Skin of body (tissue), 2 donors: ENCODE data around the gene COBLL1. TPM values are rescaled to one million over a fixed set of nuclear protein-coding genes. Genes with fewer than 3 reads are reported as not detected.
"Not testable (repeated sequence)": the region's sequence is repeated elsewhere in the genome, so short reads cannot be mapped to it uniquely, and the experiment has no call there.

ENCODE experiments used
- DNase-seq: peaks from one replicate; lab custom pipeline; 2025; lab: John Stamatoyannopoulos, UW
- total RNA-seq: library from RNA; depleted of rRNA; stranded (reverse); fragments of >200 nt; gene quantifications from one replicate; pipeline ENCODE4 v1.2.3, GENCODE V29; 2014

The COBLL1 gene
- total RNA-seq: 25.9 TPM

- DNase-seq: peak; percentile 67
Measured at GRCh38 chr2:164841719-164842623, at the start of gene COBLL1. Gene COBLL1 (minus strand): TSS chr2:164841823. CDS start chr2:164841196, 627 bp downstream.

GRCh38 chr2:164890544-164890943 lies 48.9 kb upstream of the COBLL1 start:
- peak; percentile 31 for DNase-seq

GRCh38 chr2:164888592-164888991 lies 47.0 kb upstream of the COBLL1 start:
- DNase-seq: no peak

GRCh38 chr2:164887434-164888144 lies 46.0 kb upstream of the COBLL1 start:
- DNase-seq: no peak

GRCh38 chr2:164882276-164882675 lies 40.7 kb upstream of the COBLL1 start:
- peak; percentile 20 for DNase-seq

GRCh38 chr2:164881524-164881923 lies 39.9 kb upstream of the COBLL1 start:
- DNase-seq: no peak

GRCh38 chr2:164879901-164880535 lies 38.4 kb upstream of the COBLL1 start:
- DNase-seq: peak; percentile 19

- no peak for DNase-seq
Measured at GRCh38 chr2:164877927-164878326, 36.3 kb upstream of the COBLL1 start.

- DNase-seq: no peak
Measured at GRCh38 chr2:164877169-164877568, 35.5 kb upstream of the COBLL1 start.

GRCh38 chr2:164875334-164876205 lies 33.9 kb upstream of the COBLL1 start:
- no peak for DNase-seq

GRCh38 chr2:164873210-164873908 lies 31.7 kb upstream of the COBLL1 start:
- no peak for DNase-seq

- no peak for DNase-seq
Measured at GRCh38 chr2:164871404-164871803, 29.8 kb upstream of the COBLL1 start.

- DNase-seq: no peak
Measured at GRCh38 chr2:164869420-164869772, 27.8 kb upstream of the COBLL1 start.

- peak; percentile 59 for DNase-seq
Measured at GRCh38 chr2:164868563-164869419, 27.2 kb upstream of the COBLL1 start.

GRCh38 chr2:164867779-164868397 lies 26.3 kb upstream of the COBLL1 start:
- no peak for DNase-seq

- not testable (repeated sequence) for DNase-seq
Measured at GRCh38 chr2:164866381-164866780, 24.8 kb upstream of the COBLL1 start.

GRCh38 chr2:164860694-164861042 lies 19.0 kb upstream of the COBLL1 start:
- DNase-seq: no peak

GRCh38 chr2:164859906-164860693 lies 18.5 kb upstream of the COBLL1 start:
- not testable (repeated sequence) for DNase-seq
